Kasumi-1 (cell line): ENCODE results near the gene DNAH1.

Experiments
- DNase-seq, 2 experiments: peaks; one replicate each; lab custom pipeline; 2025; lab: John Stamatoyannopoulos, UW

The DNAH1 gene

GRCh38 chr3:52311576-52312119 is 4.5 kb upstream of the DNAH1 start:
- no peak for DNase-seq

- DNase-seq: no peak
Measured at GRCh38 chr3:52313188-52313773, 2.8 kb upstream of the DNAH1 start.

- DNase-seq: no peak
Measured at GRCh38 chr3:52313774-52314188, 2.3 kb upstream of the DNAH1 start.

- DNase-seq: no peak
Measured at GRCh38 chr3:52314489-52314888, 1.6 kb upstream of the DNAH1 start.

- DNase-seq: no peak
Measured at GRCh38 chr3:52315006-52315405, 1.1 kb upstream of the DNAH1 start.

- no peak for DNase-seq
Measured at GRCh38 chr3:52317208-52318000, 1.3 kb downstream of the DNAH1 start.

- no peak for DNase-seq
Measured at GRCh38 chr3:52318186-52318816, 2.2 kb downstream of the DNAH1 start.

- no peak for DNase-seq
Measured at GRCh38 chr3:52319921-52320595, 3.9 kb downstream of the DNAH1 start.

GRCh38 chr3:52321481-52321880 is 5.4 kb downstream of the DNAH1 start:
- DNase-seq: no peak

- no peak for DNase-seq
Measured at GRCh38 chr3:52322466-52322865, 6.3 kb downstream of the DNAH1 start.

- no peak for DNase-seq
Measured at GRCh38 chr3:52323526-52324295, 7.6 kb downstream of the DNAH1 start.

- no peak for DNase-seq
Measured at GRCh38 chr3:52324676-52325075, 8.6 kb downstream of the DNAH1 start.

- DNase-seq: no peak
Measured at GRCh38 chr3:52325686-52326085, 9.6 kb downstream of the DNAH1 start.

GRCh38 chr3:52326976-52327375 is 10.9 kb downstream of the DNAH1 start:
- no peak for DNase-seq

- no peak for DNase-seq
Measured at GRCh38 chr3:52327486-52328290, 11.6 kb downstream of the DNAH1 start.

GRCh38 chr3:52328536-52329080 is 12.5 kb downstream of the DNAH1 start:
- DNase-seq: no peak

- DNase-seq: no peak
Measured at GRCh38 chr3:52330194-52330805, 14.2 kb downstream of the DNAH1 start.

GRCh38 chr3:52331091-52331490 is 15.0 kb downstream of the DNAH1 start:
- no peak for DNase-seq

GRCh38 chr3:52331906-52332305 is 15.8 kb downstream of the DNAH1 start:
- DNase-seq: no peak
